GM21390 (cell line): Measurements from ENCODE around the gene UBXN7.
"Not testable (repeated sequence)": the region's sequence is repeated elsewhere in the genome, so short reads cannot be mapped to it uniquely, and the experiment has no call there.

ENCODE experiments used
- ATAC-seq: cut with Tn5 transposase; IDR thresholded peaks from one replicate; pipeline ENCODE4 v1.9.1; 2021; ENCODE audit not compliant: unreplicated experiment

Gene UBXN7

GRCh38 chr3:196357905-196358304 is 74.3 kb downstream of the UBXN7 start:
- ATAC-seq, result no peak

GRCh38 chr3:196356556-196356955 is 75.7 kb downstream of the UBXN7 start:
- ATAC-seq, result no peak

- ATAC-seq, result no peak
Observed at GRCh38 chr3:196355668-196356067, 76.6 kb downstream of the UBXN7 start.

GRCh38 chr3:196354132-196354531 is 78.1 kb downstream of the UBXN7 start:
- no peak for ATAC-seq

GRCh38 chr3:196351541-196351940 is 80.7 kb downstream of the UBXN7 start:
- ATAC-seq, result no peak

GRCh38 chr3:196350067-196350466 is 82.2 kb downstream of the UBXN7 start:
- ATAC-seq, result no peak

GRCh38 chr3:196348698-196349097 is 83.5 kb downstream of the UBXN7 start:
- ATAC-seq, result no peak

GRCh38 chr3:196344663-196345062 is 87.6 kb downstream of the UBXN7 start:
- no peak for ATAC-seq

GRCh38 chr3:196343917-196344316 is 88.3 kb downstream of the UBXN7 start:
- ATAC-seq, result not testable (repeated sequence)

GRCh38 chr3:196341137-196341536 is 91.1 kb downstream of the UBXN7 start:
- no peak for ATAC-seq

- no peak for ATAC-seq
Observed at GRCh38 chr3:196340466-196340865, 91.8 kb downstream of the UBXN7 start.

- ATAC-seq, result no peak
Observed at GRCh38 chr3:196339493-196340254, 92.6 kb downstream of the UBXN7 start.

GRCh38 chr3:196339044-196339443 is 93.2 kb downstream of the UBXN7 start:
- no peak for ATAC-seq

GRCh38 chr3:196336319-196337145 is 95.7 kb downstream of the UBXN7 start:
- ATAC-seq, result no peak

GRCh38 chr3:196335503-196335948 is 96.7 kb downstream of the UBXN7 start:
- no peak for ATAC-seq

GRCh38 chr3:196334982-196335381 is 97.2 kb downstream of the UBXN7 start:
- no peak for ATAC-seq

GRCh38 chr3:196332168-196332567 is 100.1 kb downstream of the UBXN7 start:
- ATAC-seq, result no peak

GRCh38 chr3:196327405-196327804 is 104.8 kb downstream of the UBXN7 start:
- no peak for ATAC-seq

GRCh38 chr3:196326936-196327335 is 105.3 kb downstream of the UBXN7 start:
- no peak for ATAC-seq

GRCh38 chr3:196323691-196324090 is 108.5 kb downstream of the UBXN7 start:
- no peak for ATAC-seq

- no peak for ATAC-seq
Observed at GRCh38 chr3:196323016-196323415, 109.2 kb downstream of the UBXN7 start.

GRCh38 chr3:196321162-196321561 is 111.1 kb downstream of the UBXN7 start:
- no peak for ATAC-seq
